HepG2 (cell line): Measurements from ENCODE around the gene TOM1L2. TPM values are rescaled to one million over a fixed set of nuclear protein-coding genes. Genes with fewer than 3 reads are reported as not detected.

Experiments
- ARID2 ChIP-seq: sonication (generic); formaldehyde crosslinking; IDR thresholded peaks from 2 replicates; pipeline ENCODE4 v1.8.1; 2022; ENCODE audit warnings: mild to moderate bottlenecking, missing genetic modification reagents, borderline replicate concordance
- BCL3 ChIP-seq: sonication (generic); formaldehyde crosslinking; IDR thresholded peaks from 2 replicates; pipeline ENCODE4 v1.5.1; 2020; ENCODE audit warnings: mild to moderate bottlenecking, missing genetic modification reagents, moderate library complexity
- DMAP1 ChIP-seq: IDR thresholded peaks from 2 replicates; pipeline ENCODE4 v1.6.1; 2016
- ELK4 ChIP-seq: sonication (generic); formaldehyde crosslinking; IDR thresholded peaks from 2 replicates; pipeline ENCODE4 v1.9.0; 2021; ENCODE audit warnings: missing genetic modification reagents, borderline replicate concordance
- ETV6 ChIP-seq: sonication (generic); formaldehyde crosslinking; conservative IDR thresholded peaks from 2 replicates; pipeline ENCODE4 v1.4.0; 2020; ENCODE audit warnings: missing genetic modification reagents
- HNF4G ChIP-seq, 2 experiments: sonication (generic) in 1 of 2; formaldehyde crosslinking in 1 of 2; IDR thresholded peaks; 2 replicates each; pipeline versions ENCODE4 v1.4.0 to v1.6.1; 2011 to 2020; ENCODE audit warnings: borderline replicate concordance in 2 of 2, low read depth in 2 of 2, mild to moderate bottlenecking in 2 of 2, low read length in 1 of 2, missing genetic modification reagents in 1 of 2, moderate library complexity in 1 of 2
- IRF9 ChIP-seq: sonication (generic); formaldehyde crosslinking; IDR thresholded peaks from 2 replicates; pipeline ENCODE4 v1.8.0; 2022; ENCODE audit warnings: missing genetic modification reagents, mild to moderate bottlenecking, borderline replicate concordance
- ISX ChIP-seq: sonication (generic); formaldehyde crosslinking; conservative IDR thresholded peaks from 2 replicates; pipeline ENCODE4 v1.5.0; 2020; ENCODE audit warnings: missing genetic modification reagents
- MAZ ChIP-seq, 2 experiments: sonication (generic) in 1 of 2; formaldehyde crosslinking in 1 of 2; IDR thresholded peaks; 2 replicates each; pipeline versions ENCODE4 v1.5.0 to v1.6.1; 2012 to 2020; ENCODE audit warnings: low read depth in 2 of 2, mild to moderate bottlenecking in 2 of 2, borderline replicate concordance in 1 of 2, improper control_type of control experiment in 1 of 2, low read length in 1 of 2, missing genetic modification reagents in 1 of 2, moderate library complexity in 1 of 2
- NCOA1 ChIP-seq: sonication (generic); formaldehyde crosslinking; IDR thresholded peaks from 2 replicates; pipeline ENCODE4 v1.9.0; 2021; ENCODE audit warnings: missing genetic modification reagents
- NR0B2 ChIP-seq: sonication (generic); formaldehyde crosslinking; IDR thresholded peaks from 2 replicates; pipeline ENCODE4 v1.4.0; 2020; ENCODE audit warnings: mild to moderate bottlenecking, missing genetic modification reagents
- PRDM4 ChIP-seq: sonication (generic); formaldehyde crosslinking; IDR thresholded peaks from 2 replicates; pipeline ENCODE4 v1.9.0; 2021; ENCODE audit warnings: missing genetic modification reagents, borderline replicate concordance
- RAD51 ChIP-seq: fragments of 450-650 bp; IDR thresholded peaks from 2 replicates; pipeline ENCODE4 v1.6.1; 2016; ENCODE audit warnings: borderline replicate concordance
- SP4 ChIP-seq: sonication (generic); formaldehyde crosslinking; IDR thresholded peaks from 2 replicates; pipeline ENCODE4 v1.8.1; 2023; ENCODE audit warnings: mild to moderate bottlenecking, missing genetic modification reagents
- TP53 ChIP-seq: sonication (generic); formaldehyde crosslinking; conservative IDR thresholded peaks from 2 replicates; pipeline ENCODE4 v1.4.0; 2020; ENCODE audit warnings: missing genetic modification reagents
- ZNF121 ChIP-seq: sonication (generic); formaldehyde crosslinking; IDR thresholded peaks from 2 replicates; pipeline ENCODE4 v1.5.0; 2020; ENCODE audit warnings: mild to moderate bottlenecking, missing genetic modification reagents
- ZNF256 ChIP-seq: sonication (generic); formaldehyde crosslinking; conservative IDR thresholded peaks from 2 replicates; pipeline ENCODE4 v1.4.0; 2020; ENCODE audit warnings: missing genetic modification reagents
- ZNF326 ChIP-seq: sonication (generic); formaldehyde crosslinking; IDR thresholded peaks from 2 replicates; pipeline ENCODE4 v1.4.0; 2020; ENCODE audit warnings: missing genetic modification reagents, borderline replicate concordance
- ZNF615 ChIP-seq: sonication (generic); formaldehyde crosslinking; IDR thresholded peaks from 2 replicates; pipeline ENCODE4 v1.5.0; 2020; ENCODE audit warnings: mild to moderate bottlenecking, missing genetic modification reagents, borderline replicate concordance
- ZNF775 ChIP-seq: sonication (generic); formaldehyde crosslinking; IDR thresholded peaks from 2 replicates; pipeline ENCODE4 v1.4.0; 2020; ENCODE audit warnings: missing genetic modification reagents, mild to moderate bottlenecking, moderate library complexity, borderline replicate concordance
- polyA plus RNA-seq, 8 experiments: library from polyadenylated mRNA; depleted of rRNA in 3 of 8; stranded (reverse) in 7 of 8; unstranded in 1 of 8; fragments of >200 nt; fragmentation: Illumina TruSeq in 4 of 8; extraction: Trizol in 4 of 8; gene quantifications; 2 replicates each; pipeline versions ENCODE4 v1.2.1 to v1.2.3, GENCODE V29; 2011 to 2016; ENCODE audit warnings: low read depth in 4 of 8, missing spikeins in 1 of 8, mixed read lengths in 1 of 8; ENCODE audit not compliant: insufficient read depth in 1 of 8
- total RNA-seq, 5 experiments: library from RNA; depleted of rRNA; stranded (reverse); fragments of >200 nt; fragmentation: Illumina TruSeq; extraction: Trizol; gene quantifications; 2 replicates each; pipeline ENCODE4 v1.2.3, GENCODE V29; 2016; ENCODE audit warnings: low read depth in 1 of 5

Gene TOM1L2
- total and polyA plus RNA-seq, 2 of the 13 experiments (the other 11 are each of a cell fraction or from before 2014, with no cell fraction given): 4.7 to 7.4 TPM

GRCh38 chr17:17823433-17824118, 148.6 kb downstream of the TOM1L2 start (continued):
- no peak for TF ChIP-seq IRF9
- TF ChIP-seq ZNF256: no peak
- TF ChIP-seq SP4 (CRISPR knock-in tag): peak; percentile 60
- no peak for TF ChIP-seq NR0B2 (CRISPR knock-in tag)
- TF ChIP-seq ELK4 (CRISPR knock-in tag): no peak
- no peak for TF ChIP-seq NCOA1 (CRISPR knock-in tag)
- no peak for TF ChIP-seq ZNF326 (CRISPR knock-in tag)
- peak; percentile 66 for TF ChIP-seq DMAP1 (CRISPR knock-in tag)
- TF ChIP-seq PRDM4: no peak
- no peak for TF ChIP-seq RAD51
- no peak for TF ChIP-seq ZNF615 (CRISPR knock-in tag)
- no peak for TF ChIP-seq TP53 (CRISPR knock-in tag)
- TF ChIP-seq ETV6 (CRISPR knock-in tag): no peak
- peak; percentile 10; the same call in 1 of the 2 replicates for TF ChIP-seq HNF4G (IDR thresholded peaks at IDR 0.05; ENCODE audit: borderline replicate concordance, low read depth, low read length)
- no peak for TF ChIP-seq HNF4G (CRISPR knock-in tag; IDR thresholded peaks at IDR 0.05; ENCODE audit: borderline replicate concordance, low read depth)
- no peak for TF ChIP-seq ISX
- TF ChIP-seq ARID2 (CRISPR knock-in tag): no peak
- TF ChIP-seq ZNF121 (CRISPR knock-in tag): no peak
- 0 out of 2 replicates have a peak, but pooled peaks have one; percentile 27 for TF ChIP-seq BCL3 (CRISPR knock-in tag)
- no peak for TF ChIP-seq ZNF775 (CRISPR knock-in tag)
- TF ChIP-seq MAZ (IDR thresholded peaks at IDR 0.05; ENCODE audit: borderline replicate concordance, low read depth, low read length): peak; percentile 95
- peak; percentile 56; the same call in 1 of the 2 replicates for TF ChIP-seq MAZ (CRISPR knock-in tag; IDR thresholded peaks at IDR 0.05; ENCODE audit: low read depth)
